Measurements from ENCODE around the gene ZNF573.
"Not testable (repeated sequence)": the region's sequence is repeated elsewhere in the genome, so short reads cannot be mapped to it uniquely, and the experiment has no call there.

The ZNF573 gene

DNA sequence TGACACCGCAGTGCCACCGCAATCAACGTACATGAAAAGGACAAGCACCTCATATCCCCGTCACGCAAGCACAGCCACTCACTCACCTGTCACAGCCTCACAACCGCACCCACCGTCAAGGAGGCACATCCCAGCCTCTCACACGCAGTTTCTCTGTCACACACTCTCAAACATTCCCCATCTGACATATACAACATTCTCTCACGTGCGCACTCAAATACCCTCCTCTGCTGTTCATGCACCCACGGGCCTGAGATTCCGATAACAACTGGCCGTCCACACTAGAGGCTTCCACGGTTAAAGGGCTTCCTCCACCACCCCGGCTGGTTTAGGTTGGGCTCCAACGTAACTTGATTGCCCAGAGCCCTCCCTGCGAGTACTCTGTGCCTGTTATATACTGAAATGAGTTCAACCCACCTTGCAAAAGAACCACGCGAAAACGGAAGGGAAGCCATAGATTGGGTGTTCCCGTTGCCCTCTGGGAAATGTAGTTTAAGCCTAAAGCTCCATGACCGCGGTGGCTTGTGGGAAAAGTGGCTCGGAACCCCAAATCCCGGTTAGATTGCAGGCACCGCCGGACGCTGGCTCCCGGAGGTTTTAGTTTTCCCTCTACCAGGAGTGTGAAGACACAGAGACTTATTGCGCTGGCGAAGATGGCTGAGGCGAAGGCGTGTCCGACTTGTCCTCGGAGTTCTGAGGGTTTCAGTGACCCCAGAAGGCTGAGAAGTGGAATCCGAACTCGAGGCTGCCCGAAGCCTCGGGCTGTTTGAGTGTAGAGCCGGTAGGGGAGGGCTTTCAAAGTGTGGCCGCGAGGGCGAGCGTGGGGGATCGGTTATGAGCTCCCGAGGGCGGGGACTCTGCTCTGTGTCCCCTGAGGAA is at the start of gene ZNF573:
TSS of gene ZNF573 (minus strand) at position 460 of the 879 bp plus-strand sequence. CDS start 5,857 bp downstream, outside the sequence.
- DNase-seq: peak; percentile 79 to 86

DNA sequence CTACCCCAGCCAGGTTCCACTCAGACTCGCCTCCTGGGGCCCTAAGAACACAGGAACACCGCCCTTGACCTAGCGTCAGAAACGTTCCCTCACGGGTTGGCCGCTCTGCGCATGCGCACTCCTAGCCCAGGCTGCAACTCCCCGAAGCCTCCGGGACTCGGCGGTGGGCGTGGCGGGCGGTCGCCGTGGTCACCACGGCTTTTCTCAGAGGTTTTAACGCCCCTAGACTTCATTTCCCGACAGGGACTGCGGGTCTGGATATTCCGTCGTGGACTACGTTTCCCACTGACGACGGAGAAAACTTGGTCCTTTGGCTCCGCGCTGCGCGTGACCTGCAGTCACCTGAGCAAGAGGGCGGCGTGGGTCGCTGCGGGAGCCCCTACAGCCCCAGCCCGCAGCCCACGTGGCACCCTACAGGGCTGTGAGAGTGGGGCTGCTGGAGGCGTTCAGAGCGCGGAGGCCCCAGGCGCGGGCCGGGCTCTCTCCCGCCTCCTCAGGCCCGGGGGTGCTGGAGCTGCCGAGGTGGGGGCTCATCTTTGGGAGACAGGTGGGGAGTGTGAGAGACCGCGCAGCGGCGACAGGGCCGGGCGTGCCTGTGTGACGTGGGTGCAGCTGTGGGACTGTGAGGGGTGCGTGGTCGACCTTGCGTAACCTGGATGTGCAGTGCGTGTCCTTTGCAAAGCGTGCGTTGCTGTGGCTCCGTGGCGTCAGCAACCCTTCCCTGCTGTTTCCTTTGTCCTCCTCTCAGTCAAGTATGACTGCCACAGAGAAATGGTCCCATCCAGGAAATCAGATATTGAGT is 38.0 kb upstream of the ZNF573 start:
- no peak for DNase-seq

DNA sequence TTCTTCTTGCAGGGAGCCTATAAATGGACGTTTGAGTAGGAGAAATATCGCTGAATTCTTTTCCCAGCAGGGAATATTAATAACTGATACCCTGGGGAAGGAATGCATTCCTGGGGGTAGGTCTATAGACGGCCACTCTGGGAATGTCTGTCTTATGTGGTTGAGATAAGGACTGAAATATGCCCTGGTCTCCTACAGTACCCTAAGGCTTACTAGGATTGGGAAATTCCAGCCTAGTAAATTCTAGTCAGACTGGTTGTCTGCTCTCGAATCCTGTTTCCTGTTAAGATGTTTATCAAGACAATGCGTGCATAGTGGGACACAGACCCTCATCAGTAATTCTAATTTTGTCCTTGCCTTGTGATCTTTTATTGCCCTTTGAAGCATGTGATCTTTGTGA is 36.2 kb upstream of the ZNF573 start:
- DNase-seq: not testable (repeated sequence)

DNA sequence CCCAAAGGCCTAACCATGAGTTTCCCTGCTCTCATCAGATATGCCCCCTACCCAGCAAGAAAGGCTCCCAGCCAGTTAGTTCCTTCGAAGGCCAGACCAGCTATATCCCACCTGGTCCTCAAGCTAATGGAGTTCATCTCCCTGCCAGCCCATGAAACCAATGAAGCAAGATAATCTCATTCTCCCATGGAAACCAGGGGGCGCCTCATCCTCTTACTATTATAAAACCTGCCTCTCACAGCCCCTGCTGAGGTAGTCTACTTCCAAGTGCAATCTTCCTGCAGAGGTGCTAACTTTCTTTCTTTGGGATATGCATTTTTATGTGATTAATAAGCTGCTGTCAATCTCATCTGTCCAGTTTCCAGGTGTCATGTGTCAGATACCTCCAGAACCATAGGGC is 34.0 kb upstream of the ZNF573 start:
- no peak for DNase-seq

DNA sequence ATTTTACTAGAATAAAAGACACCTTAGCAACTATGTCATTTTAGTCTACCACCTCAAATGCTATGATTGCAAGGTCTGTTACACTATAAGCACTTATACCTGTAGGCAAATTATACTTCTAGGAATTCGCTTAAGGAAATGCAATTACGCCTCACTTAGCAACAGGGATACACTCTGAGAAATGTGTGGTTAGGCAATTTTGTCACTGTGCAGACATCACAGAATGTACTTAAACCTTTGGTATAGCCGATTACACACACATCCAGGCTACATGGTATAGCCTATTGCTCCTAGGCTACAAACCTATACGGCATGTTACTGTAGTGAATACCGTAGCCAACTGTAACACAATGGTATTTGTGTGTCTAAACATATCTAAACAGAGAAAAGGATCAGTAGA is 30.0 kb upstream of the ZNF573 start:
- DNase-seq: no peak

DNA sequence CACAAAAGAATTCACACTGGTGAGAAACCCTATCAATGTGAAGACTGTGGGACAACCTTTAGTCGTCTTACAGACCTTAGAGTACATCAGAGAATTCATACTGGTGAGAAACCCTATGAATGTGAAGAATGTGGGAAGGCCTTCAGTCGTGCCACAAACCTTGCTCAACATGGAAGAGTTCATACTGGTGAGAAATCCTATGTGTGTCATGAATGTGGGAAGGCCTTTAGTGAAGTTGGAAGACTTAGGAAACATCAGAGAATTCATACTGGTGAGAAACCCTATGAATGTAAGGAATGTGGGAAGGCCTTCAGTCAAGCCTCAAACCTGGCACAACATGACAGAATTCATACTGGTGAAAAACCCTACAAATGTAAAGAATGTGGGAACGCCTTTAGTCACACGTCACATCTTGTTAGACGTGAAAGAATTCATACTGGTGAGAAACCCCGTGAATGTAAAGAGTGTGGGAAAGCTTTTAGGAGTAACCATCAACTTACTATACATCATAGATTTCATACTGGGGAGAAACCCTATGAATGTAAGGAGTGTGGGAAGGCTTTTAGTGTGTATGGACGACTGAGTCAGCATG is 24.0 kb upstream of the ZNF573 start:
- DNase-seq: no peak

DNA sequence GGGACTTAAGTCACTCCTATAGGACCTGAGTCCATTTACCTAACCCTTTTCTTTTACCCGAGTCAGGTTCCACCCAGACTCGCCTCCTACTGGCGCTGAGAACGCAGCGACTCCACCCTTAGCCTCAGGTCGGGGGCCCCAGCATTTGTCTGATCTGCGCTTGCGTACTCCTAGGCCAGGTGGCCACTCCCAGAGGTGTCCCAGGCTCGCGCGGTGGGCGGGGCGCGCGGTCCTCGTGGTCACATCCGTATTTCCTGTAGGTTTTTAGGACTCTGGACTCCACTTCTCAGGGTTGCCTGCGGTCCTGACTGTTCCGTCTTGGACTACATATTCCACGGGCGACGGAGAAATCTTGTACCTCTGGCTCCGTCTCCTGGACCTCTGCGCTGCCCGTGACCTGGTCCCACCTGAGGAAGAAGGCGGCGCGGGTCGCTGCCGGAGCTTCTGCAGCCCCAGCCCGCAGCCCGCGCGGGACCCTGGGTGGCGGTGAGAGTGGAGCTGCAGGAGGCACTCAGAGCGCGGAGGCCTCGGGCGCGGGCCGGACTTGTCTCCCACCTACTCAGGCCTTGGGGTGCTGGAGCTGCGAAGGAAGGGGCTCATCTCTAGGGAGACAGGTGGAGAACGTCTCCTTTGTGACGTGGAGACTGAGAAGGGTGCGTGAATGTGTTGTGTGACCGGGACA is 11.0 kb upstream of the ZNF573 start:
- peak in 1 of 2 experiments; percentile 2 for DNase-seq

DNA sequence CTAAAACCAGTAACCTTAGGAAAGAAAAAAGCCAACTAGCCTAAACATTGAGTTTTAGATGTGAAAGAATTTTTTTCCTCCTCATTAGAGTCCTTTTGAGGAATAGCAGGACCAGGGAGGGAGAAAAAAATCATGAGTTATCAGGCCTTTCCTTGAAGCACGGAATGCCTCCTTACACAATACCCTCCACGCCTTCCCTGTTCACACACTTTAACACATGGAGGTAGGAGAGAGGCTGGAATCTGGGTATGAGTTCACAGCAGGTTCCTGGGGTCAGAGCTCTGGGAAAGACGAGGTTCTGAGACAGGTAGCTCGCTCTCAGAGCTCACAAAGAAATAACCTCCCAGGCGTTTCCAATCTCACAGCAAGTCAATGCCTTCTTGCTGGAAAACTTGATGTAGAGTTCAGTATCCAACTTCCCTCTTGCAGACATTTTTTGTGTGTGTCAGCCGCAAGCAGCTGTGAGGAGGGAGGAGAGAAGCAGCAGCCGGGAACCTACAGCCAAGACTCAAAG is 716 bp downstream of the ZNF573 start:
- peak; percentile 12 to 29 for DNase-seq

DNA sequence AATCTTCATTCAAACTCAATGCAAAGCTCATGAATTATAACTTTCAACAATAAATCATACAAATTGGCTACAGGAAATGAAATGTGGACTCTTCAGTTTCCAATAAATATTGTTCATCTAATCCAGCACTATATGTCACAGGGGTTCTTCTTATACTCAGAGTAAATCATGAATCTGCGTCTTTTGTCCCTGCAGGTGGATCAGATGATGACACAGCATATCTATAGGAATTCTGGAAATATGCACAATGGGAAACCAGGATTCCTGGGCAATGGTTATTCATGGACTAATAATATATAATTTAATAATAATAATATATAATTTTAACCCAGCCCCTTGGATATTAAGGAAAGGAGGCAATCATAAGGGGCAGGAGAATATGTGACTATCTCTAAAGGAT is 8.4 kb downstream of the ZNF573 start:
- DNase-seq: no peak

DNA sequence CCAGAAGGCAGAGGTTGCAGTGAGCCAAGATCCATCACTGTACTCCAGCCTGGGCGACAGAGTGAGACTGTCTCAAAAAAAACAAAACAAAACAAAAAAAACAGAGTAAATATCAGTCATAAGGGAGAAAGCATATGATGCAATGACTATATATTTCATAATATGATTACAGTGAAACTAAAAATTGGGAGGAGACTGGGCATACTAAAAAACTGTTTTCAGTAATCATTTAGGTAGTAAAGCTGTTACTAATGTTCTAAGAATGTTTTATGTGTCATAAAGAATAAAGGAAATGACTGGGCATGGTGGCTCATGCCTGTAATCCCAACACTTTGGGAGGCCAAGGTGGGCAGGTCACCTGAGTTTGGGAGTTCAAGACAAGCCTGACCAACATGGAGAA is 15.9 kb downstream of the ZNF573 start:
- DNase-seq: no peak

DNA sequence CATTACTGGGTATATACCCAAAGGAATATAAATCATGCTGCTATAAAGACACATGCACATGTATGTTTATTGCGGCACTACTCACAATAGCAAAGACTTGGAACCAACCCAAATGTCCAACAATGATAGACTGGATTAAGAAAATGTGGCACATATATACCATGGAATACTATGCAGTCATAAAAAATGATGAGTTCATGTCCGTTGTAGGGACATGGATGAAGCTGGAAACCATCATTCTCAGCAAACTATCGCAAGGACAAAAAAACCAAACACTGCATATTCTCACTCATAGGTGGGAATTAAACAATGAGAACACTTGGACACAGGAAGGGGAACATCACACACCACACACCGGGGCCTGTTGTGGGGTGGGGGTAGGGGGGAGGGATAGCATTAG is 21.7 kb downstream of the ZNF573 start:
- not testable (repeated sequence) for DNase-seq

DNA sequence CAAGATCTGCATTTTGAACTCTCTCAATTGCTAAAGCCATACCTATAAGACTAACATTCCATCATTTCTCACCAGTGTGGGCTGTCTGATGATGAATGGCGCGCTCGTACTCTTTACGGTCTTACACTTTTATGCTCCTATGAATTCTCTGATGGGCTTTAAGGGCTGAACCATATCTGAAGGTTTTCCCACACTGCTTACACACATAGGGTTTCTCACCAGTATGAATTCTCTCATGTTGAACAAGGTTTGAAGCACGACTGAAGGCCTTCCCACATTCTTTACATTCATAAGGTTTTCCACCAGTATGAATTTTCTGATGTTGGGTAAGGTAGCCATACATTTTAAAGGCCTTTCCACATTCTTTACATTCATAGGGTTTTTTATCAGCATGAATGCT is 41.0 kb downstream of the ZNF573 start:
- DNase-seq: no peak

DNA sequence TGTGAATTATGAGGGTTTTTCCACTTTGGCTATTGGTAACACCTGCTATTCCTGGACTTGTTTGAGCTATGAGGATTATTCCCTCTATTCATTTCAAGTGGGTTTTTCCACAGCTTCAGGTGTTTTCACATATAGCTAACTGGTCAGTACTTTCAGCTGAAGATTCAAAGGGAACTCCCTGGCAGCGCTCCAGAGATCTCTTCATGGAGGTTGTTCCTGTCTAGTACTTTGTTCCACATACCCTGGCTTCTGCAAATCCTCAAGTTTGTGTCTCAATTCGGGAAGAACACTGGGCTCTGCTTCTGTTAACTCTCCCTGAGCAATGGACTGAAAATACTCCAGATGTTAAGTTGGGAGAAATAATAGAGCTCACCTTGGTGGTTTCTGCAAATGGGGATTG is 54.2 kb downstream of the ZNF573 start:
- no peak for DNase-seq

DNA sequence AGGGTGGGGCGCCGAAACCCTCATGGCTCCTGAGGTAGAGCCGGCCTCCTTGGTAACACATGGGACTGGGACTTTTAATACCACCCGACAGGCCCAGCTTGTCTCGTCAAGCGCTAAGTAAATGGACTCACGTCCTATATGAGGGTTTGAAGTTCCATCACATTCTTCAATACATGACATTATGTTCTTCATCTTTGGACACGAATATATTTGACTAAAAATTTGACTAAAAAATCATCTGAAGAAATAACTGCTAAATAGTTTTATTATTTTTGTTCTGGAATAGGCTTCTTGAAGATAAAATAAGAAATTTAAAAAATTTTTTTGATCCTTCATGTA is 59.5 kb downstream of the ZNF573 start:
- DNase-seq: no peak

DNA sequence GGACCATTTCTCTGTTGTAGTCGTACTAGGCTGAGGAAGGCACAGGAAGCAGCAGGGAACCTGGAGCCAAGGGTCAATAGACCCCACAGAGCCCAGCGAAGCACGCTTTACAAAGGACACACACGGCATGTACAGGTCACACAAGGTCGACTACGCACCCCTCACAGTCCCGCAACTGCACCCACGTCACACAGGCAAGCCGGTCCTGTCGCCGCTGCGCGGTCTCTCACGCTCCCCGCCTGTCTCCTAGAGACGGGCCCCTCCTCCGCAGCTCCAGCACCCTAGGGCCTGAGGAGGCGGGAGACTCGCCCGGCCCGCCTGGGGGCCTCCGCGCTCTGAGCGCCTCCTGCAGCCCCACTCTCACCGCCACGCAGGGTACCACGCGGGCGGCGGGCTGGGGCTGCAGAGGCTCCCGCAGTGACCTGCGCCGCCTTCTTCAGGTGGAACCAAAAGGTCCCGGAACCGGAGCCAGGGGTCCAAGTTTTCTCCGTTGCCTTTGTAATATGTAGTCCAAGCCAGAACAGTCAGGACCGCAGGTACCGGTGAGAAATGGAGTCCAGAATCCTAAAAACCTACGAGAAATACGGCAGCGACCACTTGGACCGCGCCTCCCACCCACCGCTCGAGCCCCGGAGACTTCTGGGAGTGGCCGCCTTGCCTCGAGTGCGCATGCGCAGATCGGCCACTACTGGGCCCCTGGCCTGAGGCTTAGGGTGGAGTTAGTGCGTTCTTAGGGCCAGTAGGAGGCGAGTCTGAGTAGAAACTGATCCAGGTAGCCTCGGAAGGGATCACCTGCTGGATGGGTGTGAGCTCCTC is 60.1 kb downstream of the ZNF573 start, which contains the start of gene ZNF607:
TSS of gene ZNF607 (minus strand) at position 651 of the 816 bp plus-strand sequence. CDS start 8,143 bp downstream, outside the sequence.
- peak; percentile 79 to 83 for DNase-seq

DNA sequence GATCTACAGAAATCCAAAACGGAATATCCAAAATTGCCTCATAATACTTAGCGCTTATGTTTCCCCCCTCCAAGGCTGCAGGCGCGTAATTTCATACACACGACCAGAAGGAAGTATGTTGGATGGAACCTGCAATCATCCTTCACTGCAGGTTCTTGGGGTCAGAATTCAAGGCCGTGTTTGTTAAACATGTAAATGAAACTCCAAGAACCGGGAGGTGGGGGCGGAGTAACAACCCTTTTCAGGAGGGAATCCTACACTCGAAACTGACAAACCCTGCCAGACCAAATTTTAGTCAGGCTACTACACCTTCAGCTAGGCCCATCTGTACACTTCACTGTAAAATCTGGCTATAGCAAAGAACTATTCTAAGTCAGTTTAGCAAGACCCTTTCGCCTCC is 61.1 kb downstream of the ZNF573 start:
- DNase-seq: no peak

DNA sequence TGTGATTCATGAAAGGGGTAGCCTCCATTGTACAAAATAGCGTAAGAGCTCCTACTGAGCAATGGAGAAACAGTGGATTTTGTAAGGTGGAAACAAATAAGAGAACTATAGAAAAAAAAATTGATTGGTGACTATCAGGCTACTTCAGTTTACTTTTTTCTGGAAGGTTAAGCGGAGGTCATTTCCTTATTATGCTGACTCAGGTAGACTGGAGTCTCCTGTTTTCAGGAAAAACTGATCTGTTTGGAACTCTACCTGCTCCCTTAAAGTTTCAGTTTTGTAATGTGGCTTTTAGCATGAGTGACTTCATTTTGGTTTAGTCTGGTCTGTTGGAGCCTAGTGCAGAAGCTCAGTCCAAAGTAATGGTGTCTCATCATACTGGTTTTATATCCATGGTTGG is 63.2 kb downstream of the ZNF573 start:
- DNase-seq: no peak

DNA sequence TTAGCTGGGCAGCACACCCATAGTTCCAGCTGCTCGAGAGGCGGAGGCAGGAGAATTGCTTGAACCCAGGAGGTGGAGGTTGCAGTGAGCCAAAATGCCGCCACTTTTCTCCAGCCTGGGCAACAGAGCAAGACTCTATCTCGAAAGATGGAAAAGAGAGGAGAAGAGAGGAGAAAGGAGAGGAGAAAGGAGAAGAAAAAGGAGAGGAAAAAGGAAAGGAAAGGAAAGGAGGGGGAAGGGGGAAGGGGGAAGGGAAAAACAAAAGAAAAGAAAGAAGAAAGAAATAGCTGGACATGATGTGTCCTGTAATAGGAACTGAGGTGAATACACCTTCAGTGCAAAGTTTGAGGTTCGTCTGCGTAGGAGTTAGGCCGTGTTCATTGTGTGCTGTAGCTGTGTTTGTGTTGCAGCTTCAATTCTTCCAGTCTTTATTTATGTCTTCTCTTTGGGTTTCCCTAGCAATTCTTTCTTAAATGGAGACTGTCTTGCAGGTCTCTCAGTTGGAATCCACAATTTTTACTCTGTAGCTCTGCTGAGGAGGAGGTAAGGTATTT is 73.3 kb downstream of the ZNF573 start:
- no peak for DNase-seq

DNA sequence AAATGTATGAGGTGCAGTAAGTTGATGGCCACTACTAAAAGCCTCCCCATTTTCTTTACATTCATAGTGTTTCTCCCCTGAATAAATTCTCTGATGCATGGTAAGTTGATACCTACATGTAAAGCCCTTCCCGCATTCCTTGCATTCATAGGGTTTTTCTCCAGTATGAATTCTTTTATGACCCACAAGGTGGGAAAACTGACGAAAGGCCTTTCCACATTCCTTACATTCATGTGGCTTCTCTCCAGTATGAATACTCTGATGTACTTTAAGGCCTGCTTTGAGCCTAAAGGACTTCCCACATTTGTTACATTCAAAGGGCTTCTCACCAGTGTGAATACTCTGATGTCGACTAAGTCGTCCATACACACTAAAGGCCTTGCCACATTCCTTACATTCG is 80.3 kb downstream of the ZNF573 start:
- no peak for DNase-seq

DNA sequence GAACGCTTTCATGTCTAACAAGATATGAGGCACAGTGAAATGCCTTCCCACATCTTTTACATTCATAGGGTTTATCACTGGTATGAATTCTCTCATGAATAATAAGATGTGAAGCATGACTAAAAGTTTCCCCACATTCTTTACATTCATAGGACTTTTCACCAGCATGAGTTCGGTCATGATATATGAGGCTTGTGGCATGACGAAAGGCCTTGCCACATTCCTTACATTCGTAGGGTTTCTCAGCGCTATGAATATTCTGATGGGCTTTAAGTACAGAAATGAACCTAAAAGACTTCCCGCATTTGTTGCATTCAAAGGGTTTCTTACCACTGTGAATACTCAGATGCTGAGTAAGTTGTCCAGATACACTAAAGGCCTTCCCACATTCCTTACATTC is 81.2 kb downstream of the ZNF573 start:
- DNase-seq: no peak

DNA sequence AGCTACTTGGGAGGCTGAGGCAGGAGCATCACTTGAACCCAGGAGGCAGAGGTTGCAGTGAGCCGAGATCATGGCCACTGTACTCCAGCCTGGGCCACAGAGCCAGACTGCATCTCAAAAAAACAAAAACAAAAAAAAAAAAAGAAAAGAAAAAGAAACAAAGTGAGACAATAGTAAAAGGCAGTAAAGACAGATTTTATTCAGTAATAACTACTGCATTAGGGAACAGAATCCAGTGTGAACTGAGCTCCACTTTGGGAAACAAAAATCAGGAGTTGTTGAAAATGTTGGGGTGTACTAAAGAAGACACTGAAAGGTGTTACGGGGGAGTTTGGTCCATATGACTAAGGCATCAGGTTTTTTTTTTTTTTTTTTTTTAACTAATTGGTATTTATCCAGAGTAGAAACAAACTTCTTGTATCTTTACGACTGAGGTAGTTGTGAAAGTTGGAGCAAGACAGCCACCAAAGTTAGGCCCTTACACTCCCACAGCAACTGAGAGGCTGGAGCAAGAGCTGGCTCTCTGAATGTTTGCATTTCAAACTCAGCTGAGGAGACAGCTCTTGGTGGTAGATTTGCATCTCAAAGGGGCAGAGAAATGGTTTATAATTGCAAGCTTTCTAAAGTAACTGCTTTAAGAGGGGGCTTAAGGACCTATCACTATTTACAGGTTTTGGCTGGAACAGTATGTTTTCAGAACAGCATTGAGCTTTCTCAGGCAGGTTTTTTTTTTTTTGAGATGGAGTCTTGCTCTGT is 84.1 kb downstream of the ZNF573 start:
- no peak for DNase-seq
